HG02884 (cell line): ENCODE measurements around the gene SMAD5.

ENCODE experiments used
- ATAC-seq: cut with Tn5 transposase; IDR thresholded peaks from one replicate; pipeline ENCODE4 v1.9.1; 2021; ENCODE audit warnings: mild to moderate bottlenecking, moderate library complexity; ENCODE audit not compliant: unreplicated experiment

Gene SMAD5

DNA sequence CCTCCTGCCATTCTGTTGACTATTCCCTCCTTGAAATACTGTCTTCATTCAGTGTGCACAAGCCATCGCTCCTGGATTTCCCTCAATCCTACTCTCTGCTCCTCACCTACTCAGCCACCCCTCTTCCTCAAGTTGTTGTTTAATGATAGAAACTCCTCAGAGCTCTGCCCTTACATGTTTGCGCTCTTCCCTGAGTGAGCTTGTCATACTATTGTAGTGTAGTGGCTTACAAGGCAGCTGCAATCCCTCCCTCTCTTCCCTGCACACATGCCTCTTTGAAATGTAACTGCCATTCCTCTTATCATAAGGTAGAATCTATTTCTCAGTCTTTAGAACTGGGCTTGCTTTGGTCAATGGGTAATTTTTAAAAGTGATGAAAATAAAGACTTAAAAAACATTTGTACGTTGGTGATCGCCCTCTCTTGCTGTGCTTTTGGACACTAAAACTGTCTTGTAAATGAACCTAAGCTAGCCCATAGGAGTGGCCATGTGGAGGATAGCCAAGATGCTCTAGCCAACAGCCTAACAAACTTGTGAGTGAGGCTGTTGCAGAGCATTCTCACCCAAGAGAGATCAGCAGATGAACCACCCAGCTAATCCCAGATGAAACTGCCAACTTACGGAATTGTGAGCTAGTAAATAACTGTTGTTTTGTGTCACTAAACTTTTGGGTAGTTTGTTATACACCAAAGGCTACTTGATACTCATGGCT lies 18.1 kb upstream of the SMAD5 start:
- ATAC-seq: no peak

DNA sequence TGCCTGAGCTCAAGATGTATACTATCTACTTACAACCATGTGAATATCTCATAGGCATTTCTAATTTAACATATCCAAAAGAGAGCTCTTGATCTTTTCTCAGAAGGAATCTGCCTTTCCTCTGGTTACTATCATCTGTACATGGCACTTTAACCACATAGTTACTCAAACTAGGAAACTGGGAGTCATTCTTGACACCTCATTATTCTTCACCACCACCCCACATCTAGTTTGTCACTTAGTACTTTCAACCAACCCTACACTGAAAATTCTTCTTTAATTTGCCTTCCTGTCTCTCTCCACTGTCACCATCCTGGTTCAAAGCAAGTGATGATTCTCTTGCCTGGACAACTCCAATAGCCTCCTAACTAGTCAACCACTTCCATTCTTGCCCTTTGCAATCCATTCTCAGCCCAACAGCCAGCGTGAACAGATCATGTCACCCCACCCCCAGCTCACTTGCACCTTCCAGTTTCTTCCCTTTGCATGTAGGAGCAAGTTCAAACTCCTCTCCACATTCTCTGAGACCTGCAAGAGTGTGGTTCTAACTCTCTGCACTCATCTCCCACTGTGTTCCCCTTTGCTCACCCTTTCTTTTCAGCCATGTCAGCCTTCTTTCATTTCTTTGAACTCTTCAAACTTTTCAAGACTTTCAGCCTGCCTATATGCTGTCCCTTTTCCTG lies 17.3 kb upstream of the SMAD5 start:
- ATAC-seq: no peak

DNA sequence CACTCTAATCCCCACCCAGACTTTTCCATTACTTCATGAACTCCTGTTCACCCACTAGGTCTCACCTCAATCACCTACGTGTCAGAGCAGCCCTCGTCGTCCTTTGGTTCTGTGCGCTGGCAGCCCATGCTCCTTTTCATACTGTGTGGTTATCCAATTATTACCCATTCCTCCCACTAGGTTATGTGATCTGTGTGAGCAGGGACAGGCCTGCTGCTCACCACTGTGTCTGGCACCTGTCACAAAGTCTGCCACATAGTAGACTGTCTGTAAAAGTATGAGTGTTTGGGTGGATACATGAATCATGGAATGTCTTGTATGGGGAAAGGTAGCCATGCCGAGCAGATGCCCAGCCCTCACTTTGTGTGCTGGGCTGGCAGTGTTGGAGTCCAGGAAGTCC lies 12.1 kb upstream of the SMAD5 start:
- ATAC-seq: no peak

DNA sequence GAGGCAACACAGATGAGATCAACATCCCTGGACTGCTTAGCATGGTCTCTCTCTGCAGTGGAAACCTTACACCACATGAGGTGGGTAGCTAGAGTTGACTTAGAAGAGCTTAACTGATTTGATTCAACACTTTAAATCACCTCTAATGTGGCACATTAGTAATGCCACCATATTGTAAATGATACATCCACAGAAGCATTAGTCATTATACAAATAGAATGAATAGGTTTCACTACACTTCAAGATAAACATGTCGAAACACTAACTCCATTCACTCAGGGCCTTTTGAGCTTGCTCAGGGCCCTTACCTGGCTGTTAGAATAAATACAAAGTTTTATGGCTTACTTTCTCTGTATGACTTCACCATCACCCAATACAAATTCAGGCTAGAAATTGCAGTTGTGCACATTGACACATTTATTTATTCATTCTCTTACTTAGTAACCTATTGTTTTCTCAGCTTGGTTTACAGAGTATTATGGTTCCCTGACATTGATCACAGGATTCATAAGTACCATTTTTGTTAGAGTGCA lies 9.3 kb upstream of the SMAD5 start:
- ATAC-seq: no peak

DNA sequence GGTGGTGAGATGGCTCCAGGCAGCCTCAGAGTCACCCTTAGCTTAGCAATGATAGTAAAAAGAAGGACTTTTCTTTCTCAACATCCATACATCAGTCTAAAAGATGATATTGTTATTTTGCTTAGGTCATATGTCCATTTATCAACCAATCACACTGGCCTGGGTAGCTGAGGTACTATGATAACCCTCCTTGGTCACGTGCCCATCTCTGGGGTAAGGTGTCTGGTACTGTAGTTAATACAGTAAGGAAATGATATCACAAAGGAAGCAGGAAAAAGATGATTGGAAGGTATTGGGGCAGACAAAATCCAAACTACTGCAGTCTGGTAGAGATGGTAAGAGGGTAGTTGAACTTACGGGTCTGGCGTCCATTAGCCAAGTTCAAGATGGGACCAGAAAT lies 5.1 kb upstream of the SMAD5 start:
- no peak for ATAC-seq

DNA sequence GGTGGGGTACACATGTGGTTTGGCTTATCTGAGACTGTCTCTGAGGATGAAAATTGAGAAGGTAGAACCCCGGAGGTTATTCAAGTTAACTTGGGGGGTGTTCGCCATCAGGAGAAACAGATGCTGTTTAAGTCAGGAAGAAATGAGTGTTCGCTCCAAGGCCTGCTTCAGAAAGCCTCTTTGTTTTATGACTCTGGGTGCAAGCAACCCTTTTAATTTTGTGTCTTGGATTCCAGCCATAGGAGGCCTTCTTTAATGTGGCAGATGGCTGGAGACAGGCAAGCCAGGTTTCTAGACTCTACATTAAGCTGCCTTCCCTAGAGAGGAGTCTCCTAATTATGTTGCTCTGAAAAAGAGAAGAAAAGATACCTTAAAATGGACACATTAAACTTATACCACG lies 4.2 kb upstream of the SMAD5 start:
- ATAC-seq: no peak

DNA sequence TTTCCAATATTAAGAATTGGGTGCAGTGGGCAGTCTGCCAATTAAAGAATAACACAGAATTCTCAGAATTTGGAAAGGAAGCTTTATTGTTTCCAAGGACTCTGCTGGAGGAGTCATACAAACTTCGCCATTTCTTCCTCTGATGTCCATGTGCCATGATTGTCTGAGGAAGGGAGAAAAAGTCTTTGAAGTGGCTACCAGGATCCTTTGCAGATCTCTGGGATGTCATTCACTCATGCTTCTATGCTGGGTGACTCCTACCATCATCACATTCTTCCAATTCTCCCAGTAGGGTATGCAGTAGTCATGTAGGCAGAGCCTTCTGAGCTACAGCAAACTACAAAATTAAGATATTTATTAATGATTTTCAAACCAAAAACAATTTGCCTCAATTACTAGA lies 3.2 kb upstream of the SMAD5 start:
- no peak for ATAC-seq

DNA sequence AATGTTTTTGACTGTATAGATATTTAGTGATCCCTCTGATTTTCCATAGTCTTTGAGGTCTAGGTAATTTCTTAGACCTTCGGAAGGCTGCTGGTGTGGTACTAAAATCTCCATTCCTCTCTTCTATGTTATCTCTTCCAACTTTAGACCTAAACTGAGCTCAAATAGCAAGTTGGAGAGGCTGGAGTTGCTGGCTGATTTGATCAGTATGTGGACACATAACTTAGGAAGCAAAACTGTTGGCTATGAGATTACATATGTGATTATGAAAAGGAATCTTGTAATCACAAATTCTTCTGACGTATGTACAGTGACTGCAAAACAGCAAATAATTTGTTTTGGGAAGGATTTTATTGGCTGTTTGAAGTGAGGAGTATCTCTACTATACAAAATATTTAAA lies 2.1 kb upstream of the SMAD5 start:
- ATAC-seq: no peak

DNA sequence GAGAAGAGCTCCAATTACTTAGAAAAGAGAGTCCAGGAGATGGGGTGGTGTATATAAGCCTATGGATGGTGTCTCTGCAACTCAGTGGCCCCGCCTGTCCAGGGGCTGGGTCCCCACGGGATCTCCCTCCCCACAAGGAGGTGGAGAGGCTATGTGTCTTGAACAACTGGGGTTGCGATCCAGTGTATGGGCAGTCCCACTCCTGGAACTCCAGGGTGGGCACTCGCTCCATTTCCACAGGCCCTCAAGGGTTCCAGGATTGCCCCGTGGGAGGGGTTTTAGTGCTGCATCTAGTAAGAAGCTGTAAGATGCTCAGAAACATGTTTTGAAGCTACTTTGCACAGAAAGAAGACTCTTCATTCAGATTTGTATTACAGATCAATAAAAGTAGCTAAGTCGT lies 558 bp upstream of the SMAD5 start:
- ATAC-seq: peak; percentile 11

DNA sequence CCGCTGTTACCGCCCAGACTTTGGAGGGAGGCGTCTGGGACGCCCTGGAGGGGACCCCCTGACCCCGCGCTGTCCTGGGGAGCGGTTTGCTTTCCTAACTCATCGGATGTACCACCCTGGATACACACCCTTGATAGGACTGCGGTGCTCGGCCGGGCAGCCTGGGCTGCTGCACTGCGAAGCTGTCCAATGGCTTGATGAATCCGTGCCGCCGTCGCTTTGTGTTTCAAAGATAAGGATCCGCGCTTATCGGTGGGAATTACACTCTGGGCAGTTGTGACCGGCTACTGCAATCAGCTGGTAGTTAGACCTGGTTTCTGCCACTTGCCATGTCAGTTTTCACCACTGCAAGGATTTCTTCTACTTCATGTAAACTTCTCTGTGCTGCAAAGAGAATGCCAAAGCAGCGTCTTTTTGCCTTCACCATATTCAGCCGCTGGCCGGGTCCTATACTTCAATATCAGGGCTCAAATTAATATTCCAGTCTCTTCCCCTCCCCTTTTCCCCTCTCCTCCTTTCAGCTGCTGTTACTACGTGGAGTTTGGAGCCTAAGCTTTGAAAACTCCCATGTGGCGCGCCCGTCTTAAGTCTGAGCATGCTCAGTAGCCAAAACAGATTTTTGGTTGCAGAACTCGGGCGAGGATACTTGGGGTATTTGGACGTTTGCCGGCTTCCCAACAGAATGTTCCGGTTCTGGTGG lies 727 bp downstream of the SMAD5 start:
- ATAC-seq: peak; percentile 29

DNA sequence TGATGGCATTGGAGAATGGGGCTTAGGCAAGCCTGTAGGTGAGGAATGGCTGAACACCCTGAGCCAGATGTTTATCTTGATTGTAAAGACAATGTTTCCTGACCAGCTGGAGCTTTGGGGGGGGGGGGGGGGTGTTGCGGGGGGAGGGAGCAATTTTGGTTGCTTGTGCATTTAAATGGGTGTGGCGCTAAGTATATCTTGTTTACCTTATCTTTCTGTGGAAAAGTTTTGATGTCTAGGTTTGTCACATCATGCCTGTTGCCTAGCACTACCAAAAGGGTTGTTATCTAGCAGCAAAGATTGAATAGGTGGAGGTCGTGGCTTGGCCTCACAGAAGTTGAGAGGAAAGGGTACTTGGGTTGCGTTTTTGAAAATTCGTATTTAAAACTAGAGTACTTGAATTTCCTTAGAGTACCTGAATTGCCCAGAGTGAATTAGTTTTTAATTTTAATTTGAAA lies 1.3 kb downstream of the SMAD5 start:
- no peak for ATAC-seq

DNA sequence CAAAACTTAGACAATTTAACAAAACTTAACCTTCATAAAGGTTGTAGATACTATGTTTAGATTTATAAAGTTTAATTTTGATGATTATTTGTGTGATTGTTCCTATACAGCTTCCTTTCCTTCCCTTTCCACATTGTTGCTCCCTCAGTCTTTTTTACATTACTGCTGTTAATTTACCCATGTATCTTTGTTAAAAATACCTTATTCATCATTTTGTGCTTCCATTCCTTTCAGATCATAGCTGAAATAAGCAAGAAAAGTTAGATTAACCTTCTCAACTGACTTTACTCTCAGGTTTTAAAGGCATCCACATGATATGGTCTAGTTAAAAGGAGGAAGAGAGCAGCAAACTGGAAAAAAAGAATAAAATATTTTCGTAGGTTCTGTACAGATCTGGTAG lies 2.0 kb downstream of the SMAD5 start:
- no peak for ATAC-seq

DNA sequence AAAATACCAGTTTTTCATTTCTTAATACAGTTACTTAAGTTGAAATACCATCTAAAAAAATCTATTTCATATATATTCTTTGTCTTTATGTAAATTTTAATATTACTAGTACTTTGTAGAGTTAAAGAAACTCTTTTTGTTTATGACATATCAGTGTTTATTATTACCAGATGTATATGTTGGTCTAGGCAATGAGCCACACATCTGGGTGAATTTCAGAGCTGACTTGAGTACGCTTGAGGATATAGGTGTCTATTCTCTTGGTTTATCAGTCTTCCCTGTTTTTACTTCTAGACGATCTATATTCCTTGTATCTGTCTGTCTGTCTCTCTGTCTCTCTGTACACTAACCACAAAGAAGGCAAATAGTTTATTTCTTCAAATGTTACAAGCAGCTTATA lies 2.9 kb downstream of the SMAD5 start:
- ATAC-seq: no peak

DNA sequence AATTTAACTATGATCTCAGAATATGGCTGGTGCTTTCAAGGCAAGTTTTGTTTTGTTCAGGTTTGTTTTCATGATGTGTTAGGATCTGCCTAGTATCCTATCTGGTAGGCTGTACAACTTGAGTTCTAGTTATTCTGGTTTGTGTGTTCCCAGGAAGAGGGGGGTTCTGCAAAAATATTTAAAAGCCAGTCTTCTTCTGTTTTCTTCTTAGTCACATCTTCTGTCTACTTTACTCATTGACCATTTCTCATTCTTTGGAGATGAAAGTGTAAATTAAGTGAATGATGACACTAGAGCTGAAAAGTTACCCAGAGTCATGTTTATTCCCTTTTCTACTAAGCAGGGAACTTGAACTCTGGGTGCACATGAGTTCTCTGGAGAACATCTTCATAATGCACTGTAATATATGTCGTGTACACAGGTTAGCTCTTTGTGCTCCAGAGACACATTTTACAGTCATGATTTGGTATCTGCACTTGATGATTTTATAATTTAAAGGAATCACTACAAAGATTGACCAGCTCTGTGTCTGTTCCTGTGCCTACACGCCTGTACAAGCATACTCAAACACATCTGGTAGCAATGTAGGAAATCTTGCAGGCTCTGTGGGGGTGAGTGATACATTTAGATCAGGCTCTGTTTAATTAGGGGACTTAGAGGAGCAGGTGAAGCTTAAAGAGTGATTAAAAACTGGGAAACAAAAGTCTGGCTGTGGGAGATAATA lies 5.0 kb downstream of the SMAD5 start:
- no peak for ATAC-seq

DNA sequence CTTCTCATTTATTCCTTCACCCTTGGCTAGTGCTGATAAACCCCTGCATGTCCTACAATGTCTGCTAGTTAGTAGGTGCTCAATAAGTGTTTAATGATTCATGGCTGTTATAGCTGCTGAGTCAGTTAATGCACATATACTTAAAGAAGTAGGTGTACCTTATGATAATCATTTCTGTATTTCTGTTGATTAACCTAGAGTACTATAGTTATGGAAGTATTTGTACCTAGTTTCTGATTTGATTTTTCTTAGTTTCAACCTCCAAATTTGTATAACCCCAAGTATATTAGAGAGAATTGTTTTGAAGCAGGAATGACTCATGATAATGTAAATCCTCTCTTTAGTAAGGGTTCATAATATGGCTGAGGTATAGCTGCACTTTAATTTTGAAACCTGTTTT lies 8.9 kb downstream of the SMAD5 start:
- ATAC-seq: peak; percentile 78

DNA sequence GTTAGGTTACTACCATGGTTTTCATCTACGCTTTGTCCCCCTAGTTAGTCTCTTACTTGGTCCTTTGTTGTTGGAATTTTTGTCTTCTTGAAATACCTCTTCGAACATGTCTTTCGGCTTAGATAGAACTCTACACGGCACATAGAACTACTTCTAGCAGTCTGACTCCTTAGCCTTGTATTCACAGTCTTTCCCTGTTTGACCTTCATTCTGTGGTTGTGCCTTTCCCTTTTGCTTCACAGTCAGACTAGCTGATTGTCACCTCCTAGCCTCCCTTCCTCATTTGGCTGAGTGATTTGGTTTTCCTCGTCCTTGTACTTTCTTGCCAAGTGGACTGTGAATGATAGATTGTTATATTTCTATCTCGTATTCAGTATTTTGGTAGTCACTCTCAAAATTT lies 10.7 kb downstream of the SMAD5 start:
- ATAC-seq: no peak

DNA sequence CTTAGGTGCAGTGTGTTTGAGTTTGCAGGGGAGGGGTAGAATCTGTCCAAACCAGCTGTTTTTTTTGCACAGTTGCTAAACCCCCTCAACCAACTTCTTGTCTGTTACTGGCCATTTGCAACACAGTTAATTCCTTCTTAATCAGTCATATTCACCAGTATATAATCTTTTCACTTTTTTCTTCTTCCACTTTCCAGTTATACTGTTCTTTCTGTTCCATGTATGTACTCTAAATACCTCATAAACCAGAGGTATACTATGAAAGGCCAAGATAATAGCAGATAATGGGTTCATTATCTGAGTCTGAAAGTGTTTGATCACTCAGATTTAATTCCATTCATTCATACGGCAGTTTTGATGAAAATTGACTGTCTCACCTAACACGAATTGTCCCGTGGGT lies 11.1 kb downstream of the SMAD5 start:
- no peak for ATAC-seq

DNA sequence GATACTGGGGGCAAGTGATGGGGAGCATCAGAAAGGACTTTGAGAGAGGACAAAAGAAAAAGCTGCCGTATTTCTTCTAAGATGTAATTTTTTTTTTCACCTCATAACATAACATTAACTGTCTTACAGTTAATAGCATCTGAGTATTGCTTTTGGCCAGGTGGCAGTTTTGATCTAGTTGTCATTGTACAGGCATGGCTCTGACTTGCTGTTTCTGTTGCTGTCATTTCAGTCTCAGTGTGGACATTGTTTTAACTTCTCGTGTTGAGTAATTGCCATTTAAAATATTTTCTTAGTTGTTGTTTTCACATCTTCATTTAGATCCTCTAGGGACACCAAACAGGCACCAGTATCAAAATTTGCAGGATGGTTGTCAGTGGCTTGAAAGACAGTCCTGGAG lies 12.4 kb downstream of the SMAD5 start:
- peak; percentile 63 for ATAC-seq

DNA sequence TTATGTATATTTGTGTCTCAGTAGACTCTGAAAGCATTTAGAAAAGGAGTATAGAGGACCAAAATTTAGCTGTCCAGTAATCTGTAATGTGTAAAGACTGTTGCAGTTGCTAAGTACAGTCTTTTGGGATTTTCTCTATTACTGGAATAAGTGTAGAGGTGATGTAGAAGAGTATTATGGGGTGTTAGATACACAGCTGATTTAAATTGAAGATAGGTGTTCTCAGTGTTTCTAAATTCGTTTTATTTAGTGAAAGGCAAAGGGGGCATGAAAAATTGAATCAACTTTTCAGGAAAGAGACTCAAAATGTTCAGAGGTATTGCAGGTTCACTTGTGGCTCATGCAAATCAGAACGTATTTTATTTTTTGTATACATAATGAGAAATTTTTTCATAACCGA lies 13.6 kb downstream of the SMAD5 start:
- no peak for ATAC-seq

DNA sequence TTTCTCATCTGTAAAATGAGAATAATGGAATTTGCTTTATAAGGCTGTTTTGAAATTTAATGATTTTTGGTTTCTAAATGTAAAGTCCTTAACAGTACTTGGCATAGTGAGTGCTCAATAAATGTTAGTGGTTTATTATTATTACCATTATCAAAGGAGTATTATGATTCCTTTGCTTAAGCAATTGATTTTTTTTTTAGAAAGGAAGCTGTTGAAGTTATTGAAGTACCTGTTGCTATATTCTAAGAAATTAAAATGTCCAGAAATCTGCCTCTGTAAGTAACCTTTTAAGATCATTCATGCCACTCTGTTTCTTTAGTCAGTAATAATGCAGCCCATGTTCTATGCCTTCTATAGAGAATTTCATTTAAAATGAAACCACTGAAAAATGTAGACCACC lies 15.0 kb downstream of the SMAD5 start:
- ATAC-seq: no peak

DNA sequence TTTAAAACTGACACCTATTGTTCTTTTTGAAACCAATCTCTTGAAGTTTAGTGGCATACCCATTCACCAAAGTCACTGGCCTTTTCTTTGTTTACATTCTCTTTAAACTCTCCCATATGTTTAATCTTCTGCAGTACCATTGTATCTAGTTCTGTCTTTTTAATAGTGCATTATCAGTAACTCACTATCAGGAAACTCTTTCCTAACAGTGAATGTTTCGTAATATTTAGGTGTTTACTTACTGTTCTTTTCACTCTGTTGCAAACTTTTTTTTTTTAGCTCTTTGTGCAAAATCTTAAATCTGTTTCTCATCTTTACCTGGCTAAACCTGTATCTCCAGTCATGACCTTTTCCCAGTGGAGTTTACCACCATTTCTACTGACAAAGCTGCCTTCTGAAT lies 17.2 kb downstream of the SMAD5 start:
- ATAC-seq: no peak
